Rectal smooth muscle tissue (tissue), 1 donor: ENCODE results near the gene RSPH6A.
"Not testable (repeated sequence)": the region's sequence is repeated elsewhere in the genome, so short reads cannot be mapped to it uniquely, and the experiment has no call there.

Experiments used
- H3K27ac ChIP-seq: one replicate; pipeline ENCODE4 v1.7.0; 2013; ENCODE audit warnings: low read depth, low read length, inconsistent platforms
- H3K27me3 ChIP-seq: one replicate; pipeline ENCODE4 v1.7.0; 2013; ENCODE audit warnings: low read length; ENCODE audit not compliant: control insufficient read depth, insufficient read depth
- H3K36me3 ChIP-seq: one replicate; pipeline ENCODE4 v1.7.0; 2013; ENCODE audit warnings: low read length; ENCODE audit not compliant: control insufficient read depth, insufficient read depth
- H3K4me1 ChIP-seq: one replicate; pipeline ENCODE4 v1.7.0; 2013; ENCODE audit warnings: low read length; ENCODE audit not compliant: control insufficient read depth, insufficient read depth
- H3K4me3 ChIP-seq: one replicate; pipeline ENCODE4 v1.7.0; 2013; ENCODE audit warnings: low read length
- H3K9ac ChIP-seq: one replicate; pipeline ENCODE4 v1.7.0; 2013; ENCODE audit warnings: low read length

The RSPH6A gene

DNA sequence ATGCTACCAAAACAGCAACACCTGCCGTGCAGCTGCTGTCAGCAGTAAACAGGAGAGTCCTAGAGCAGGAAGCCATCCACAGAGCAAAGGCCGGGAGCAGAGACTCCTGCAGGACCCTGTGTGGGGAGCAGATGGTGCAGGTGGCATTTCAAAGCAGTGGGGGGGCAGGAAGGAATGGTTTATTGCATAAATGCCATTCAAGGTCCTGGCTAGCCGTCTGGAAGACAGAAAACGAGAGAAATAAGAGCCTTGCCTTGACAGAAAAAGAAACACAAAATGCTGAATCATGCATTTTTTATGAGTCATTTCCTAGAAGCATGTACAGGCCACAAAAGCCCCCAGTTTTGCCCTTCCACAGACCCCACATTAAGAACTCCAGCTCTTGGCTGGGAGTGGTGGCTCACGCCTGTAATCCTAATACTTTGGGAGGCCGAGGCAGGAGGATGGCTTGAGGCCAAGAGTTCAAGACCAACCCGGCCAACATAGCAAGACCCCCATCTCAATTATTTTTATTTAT lies 5.4 kb downstream of the RSPH6A start:
- Histone ChIP-seq H3K27me3 (no peaks in the 10 kb centered on the region), H3K4me3 (no peak overlapping the region), H3K9ac (no peak overlapping the region), H3K4me1 (no peaks in the 10 kb centered on the region), H3K36me3 (no peaks in the 10 kb centered on the region), H3K27ac (no peak overlapping the region)

DNA sequence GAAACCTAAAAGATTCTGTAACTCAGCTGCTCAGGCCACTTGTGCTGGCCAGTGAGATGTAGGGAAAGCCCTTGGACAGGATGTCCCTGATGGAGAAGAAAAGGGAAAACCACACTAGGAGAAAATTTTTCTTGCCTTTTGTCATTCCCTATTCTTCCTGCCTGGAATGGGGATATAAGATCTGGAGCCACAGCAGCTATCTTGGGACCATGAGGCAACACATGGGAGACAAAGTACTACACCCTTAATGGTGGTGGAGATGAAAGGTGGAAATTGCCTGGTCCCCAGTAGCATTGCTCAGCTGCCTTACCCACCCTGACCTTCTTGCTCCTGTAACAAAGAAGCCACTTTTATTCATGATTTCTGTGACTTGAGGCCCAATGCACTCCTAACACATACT lies 9.4 kb downstream of the RSPH6A start:
- no peaks in the 10 kb centered on the region for H3K4me1 ChIP-seq
- no peaks in the 10 kb centered on the region for H3K36me3 ChIP-seq

DNA sequence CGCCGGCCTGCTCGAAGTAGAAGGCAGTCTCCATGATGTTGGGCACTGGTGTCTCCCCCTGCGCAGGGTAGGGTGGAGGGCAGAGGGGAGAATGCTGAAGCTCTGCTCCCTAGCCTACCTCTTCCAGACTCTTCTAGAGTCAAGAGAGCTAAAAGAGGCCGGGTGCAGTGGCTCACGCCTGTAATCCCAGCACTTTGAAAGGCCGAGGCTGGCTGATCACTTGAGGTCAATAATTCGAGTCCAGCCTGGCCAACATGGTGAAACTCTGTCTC lies 10.2 kb downstream of the RSPH6A start:
- Histone ChIP-seq H3K27me3 (no peaks in the 10 kb centered on the region), H3K4me3 (no peak overlapping the region), H3K9ac (no peak overlapping the region)

More for the DNA sequence above, 9.4 kb downstream of the RSPH6A start:
- Histone ChIP-seq H3K4me3 (no peak overlapping the region), H3K27ac (no peak overlapping the region), H3K27me3 (no peaks in the 10 kb centered on the region), H3K9ac (no peak overlapping the region)

DNA sequence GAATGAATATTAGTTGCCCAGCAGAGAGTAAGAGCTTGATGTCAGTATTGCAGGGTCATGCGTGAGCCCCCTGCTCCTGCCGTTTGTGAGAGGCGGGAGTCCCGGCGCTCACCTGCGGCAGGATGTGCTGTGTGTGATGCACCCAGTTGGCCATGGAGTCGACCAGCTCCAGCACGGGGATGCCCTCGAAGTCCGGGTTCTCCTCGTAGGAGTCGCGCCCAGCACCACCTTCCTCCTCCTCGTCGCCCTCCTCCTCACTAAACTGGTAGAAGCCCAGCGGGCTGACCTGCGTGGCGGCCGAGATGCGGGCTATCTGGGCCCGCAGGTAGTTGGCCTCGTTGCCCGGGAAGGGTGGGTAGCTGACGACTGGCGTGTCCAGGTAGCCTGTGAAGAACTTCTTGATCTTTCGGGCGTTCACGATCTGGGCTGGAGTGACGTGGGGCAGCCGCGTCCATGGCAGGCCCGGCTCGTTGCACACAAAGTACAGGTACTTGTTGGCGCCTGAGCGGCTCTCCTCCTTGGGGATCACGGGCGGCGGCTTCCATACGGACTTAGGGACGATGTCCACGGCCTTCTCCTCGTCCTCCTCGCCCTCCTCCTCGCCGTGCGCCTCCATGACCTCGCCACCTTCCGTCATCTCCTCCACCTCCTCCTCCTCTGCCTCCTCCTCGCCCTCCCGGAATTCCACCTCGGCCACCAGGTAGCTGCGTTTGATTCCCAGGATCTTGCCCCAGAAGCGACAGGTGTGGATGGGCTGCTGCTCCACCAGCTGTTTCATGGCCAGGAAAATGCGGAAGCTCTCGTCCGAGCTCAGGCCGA lies 10.8 kb downstream of the RSPH6A start:
- Histone ChIP-seq H3K27me3 (no peaks in the 10 kb centered on the region), H3K36me3 (no peaks in the 10 kb centered on the region), H3K4me3 (no peak overlapping the region), H3K27ac (no peak overlapping the region), H3K9ac (no peak overlapping the region), H3K4me1 (no peaks in the 10 kb centered on the region)

More for the DNA sequence above, 10.2 kb downstream of the RSPH6A start:
- H3K4me1 ChIP-seq = no peaks in the 10 kb centered on the region
- H3K27ac ChIP-seq = no peak overlapping the region
- no peaks in the 10 kb centered on the region for H3K36me3 ChIP-seq

DNA sequence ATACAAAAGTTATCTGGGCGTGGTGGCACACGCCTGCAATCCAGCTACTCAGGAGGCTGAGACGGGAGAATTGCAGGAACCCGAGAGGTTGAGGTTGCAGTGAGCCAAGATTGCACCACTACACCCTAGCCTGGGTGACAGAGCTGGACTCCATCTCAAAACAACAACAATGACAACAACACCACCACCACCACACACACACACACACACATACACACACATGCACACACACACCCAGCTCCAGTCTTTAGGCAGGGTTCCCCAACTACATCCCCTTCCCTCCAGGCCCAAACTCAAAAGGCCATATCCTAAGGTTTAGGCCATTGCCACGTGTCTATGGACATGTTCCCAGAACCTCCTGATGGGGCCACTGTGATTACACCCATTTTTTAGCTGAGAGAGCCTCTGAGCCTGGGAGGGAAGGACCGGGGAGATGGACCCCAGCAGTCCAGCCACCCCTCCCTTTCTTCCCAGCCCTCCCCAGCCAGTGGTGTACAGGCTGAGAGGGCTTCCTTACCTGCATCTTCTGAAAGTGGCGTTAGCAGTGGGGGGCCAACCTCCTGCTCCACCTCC lies 13.4 kb downstream of the RSPH6A start:
- no peaks in the 10 kb centered on the region for H3K27me3 ChIP-seq
- no peaks in the 10 kb centered on the region for H3K4me1 ChIP-seq
- no peak overlapping the region for H3K4me3 ChIP-seq
- H3K36me3 ChIP-seq = no peaks in the 10 kb centered on the region
- H3K27ac ChIP-seq = no peak overlapping the region
- H3K9ac ChIP-seq = no peak overlapping the region

DNA sequence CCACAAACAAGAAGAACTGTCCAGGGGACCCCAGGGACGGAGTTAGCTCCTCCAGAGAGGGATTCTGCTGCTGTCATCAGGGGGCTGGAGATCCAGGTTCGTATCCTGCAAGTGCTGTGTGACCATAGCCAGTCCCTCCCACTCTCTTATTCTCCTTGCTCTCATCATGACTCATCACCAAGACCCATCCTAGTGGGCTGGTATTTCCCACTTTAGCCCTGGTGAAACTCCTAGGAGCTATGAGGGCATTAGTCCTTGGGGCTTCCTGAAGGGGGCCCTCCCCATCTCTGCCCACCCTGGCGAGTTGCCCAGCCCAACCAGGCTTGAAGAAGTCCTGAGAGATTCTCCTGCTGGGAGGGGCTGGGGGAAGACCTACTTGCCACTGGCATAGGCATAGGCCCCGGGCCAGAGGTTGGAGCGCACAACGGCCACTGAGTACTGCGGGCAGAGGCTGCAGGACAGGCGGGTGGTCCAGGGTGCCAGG lies 15.0 kb downstream of the RSPH6A start:
- Histone ChIP-seq H3K4me1 (no peaks in the 10 kb centered on the region), H3K9ac (no peak overlapping the region), H3K36me3 (no peaks in the 10 kb centered on the region), H3K27ac (no peak overlapping the region), H3K27me3 (no peaks in the 10 kb centered on the region), H3K4me3 (no peak overlapping the region)

DNA sequence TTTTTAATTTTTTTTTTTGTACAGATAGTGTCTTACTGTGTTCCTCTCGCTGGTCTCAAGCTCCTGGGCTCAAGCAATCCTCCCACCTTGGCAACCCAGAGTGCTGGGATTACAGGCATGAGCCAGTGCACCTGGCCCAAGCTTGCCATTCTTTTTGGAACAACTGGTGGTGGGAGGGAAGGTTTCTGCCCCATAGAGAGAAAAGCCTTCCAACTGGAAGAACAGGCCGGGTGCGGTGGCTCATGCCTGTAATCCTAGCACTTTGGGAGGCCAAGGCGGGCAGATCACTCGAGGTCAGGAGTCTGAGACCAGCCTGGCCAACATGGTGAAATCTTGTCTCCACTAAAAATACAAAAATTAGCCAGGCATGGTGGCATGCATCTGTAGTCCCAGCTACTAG lies 15.6 kb downstream of the RSPH6A start:
- not testable (repeated sequence) for H3K27ac ChIP-seq, H3K27me3 ChIP-seq, H3K4me3 ChIP-seq, H3K36me3 ChIP-seq, H3K9ac ChIP-seq, H3K4me1 ChIP-seq

DNA sequence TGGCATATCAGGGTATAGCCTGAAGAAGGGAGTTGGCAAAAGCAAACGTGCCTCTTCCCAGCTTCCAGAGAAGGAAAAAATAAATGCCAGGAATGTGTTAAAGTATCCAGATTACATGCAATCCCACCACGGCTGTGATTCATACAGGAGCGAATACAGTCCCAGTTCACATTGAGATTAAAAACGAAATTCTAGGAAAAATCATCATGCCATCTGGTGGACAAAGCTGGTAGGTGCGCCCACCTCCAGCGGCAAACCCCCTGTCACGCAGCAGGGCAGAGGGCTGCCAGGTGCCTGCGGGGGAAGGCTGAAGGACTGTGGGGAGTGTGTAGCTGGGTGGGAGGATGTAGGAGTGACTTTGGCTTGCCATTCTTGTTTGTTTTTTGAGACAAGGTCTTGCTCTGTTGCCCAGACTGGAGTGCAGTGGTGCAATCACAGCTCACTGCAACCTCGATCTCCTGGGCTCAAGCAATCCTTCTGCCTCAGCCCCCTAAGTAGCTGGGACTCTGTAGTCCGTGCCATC lies 16.1 kb downstream of the RSPH6A start:
- Histone ChIP-seq H3K9ac (no peak overlapping the region), H3K4me3 (no peak overlapping the region), H3K27ac (no peak overlapping the region), H3K36me3 (no peaks in the 10 kb centered on the region), H3K4me1 (no peaks in the 10 kb centered on the region), H3K27me3 (no peaks in the 10 kb centered on the region)

DNA sequence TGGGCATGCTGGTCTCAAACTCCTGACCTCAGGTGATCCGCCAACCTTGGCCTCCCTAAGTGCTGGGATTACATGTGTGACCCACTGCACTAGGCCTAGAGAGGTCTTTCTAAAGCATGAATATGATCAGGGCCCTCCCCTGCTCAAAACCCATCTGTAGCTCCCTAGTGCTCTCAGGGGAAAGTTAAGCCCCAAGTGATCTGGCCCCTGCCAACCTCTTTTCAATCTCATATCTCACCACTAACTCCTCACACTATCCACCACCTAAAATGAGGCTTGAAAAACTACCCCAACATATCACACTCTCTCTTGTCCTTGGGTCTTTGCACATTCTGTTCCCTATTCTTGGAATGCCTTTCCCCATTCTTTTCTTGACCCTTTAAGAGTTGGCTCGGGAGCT lies 20.5 kb downstream of the RSPH6A start:
- H3K27ac ChIP-seq = no peak overlapping the region
- no peak overlapping the region for H3K4me3 ChIP-seq
- H3K36me3 ChIP-seq = peaks cover 3% of the 10 kb centered on the region
- no peaks in the 10 kb centered on the region for H3K27me3 ChIP-seq
- H3K9ac ChIP-seq = no peak overlapping the region
- peaks cover 10% of the 10 kb centered on the region for H3K4me1 ChIP-seq

DNA sequence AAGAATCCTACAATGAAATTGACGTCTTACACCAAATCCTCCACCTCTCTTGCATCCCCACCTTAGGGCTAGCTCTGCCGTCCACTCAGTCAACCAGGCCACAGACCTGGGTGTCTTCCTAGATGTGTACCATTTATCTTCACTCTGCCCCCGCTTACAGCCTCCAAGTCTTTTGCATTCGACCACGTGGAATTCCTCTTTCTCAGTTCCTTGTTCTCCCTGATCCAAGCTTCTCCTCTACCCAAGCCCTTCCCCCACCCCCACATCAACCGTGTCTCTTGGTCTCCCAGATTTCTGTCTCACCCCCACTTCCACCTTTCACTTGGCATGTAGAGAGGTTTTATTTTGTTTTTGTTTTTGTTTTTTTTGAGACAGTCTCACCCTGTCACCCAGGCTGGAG lies 21.2 kb downstream of the RSPH6A start:
- Histone ChIP-seq H3K27me3 (no peaks in the 10 kb centered on the region), H3K36me3 (peaks cover 9% of the 10 kb centered on the region), H3K9ac (no peak overlapping the region), H3K4me3 (no peak overlapping the region), H3K4me1 (peaks cover 10% of the 10 kb centered on the region), H3K27ac (no peak overlapping the region)

DNA sequence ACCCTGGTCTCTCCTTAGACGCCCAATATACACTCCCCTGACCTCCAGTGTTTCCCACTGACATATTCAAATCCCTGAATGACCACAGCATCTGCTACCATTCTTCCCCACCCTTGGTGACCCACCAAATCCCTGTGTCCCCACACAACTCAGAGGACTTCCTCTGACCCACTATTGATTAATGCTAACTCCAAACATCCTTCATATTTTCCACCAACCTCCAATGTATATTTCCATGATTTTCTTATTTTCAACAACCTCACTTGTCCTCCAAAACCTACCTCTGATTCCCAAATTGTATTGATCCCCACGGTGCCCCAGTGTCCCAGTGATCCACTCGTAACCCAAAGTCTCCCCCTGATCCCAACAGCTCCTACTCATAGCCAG lies 21.9 kb downstream of the RSPH6A start:
- no peaks in the 10 kb centered on the region for H3K27me3 ChIP-seq
- peaks cover 10% of the 10 kb centered on the region for H3K4me1 ChIP-seq
- H3K36me3 ChIP-seq = peaks cover 13% of the 10 kb centered on the region
- peak overlapping the region; percentile 7 for H3K4me3 ChIP-seq
- H3K9ac ChIP-seq = no peak overlapping the region
- peak overlapping the region; percentile 41 for H3K27ac ChIP-seq

DNA sequence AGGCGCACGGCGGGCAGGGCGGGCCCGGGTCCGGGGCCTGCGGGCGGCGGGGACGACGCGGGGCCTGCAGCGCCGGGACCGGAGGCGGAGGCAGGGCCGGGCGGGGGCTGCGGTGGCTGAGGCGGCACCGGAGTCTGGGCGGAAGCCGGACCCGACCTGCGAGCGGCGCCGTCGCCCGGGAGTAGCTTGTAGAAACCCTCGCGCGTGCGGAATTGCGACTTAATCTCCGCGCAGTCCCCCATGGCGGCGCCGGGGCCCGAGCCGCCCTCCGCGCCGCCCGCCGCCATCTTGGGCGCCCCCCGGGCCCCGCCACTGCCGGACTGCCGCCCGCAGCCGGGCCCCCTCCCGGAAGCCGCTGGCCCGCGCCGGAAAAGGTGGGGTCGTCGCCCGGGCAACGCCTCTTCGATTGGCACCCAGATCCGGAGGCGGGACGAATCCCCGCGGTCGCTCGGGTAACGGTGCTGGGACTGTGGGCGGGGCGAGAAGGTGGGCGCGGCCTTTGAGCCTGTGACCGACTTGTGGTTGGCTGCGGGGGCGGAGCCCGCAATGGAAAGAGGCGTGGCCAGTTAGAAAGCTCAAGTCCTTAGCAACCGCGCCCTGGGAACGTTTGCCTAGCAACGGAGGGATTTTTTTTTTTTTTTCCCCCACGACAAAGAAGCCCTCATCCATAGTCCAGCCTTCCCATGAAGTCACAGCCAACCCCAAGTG lies 22.5 kb downstream of the RSPH6A start, which contains the start of gene DMWD:
Gene DMWD, minus strand, starts transcription at position 376 of the 708 bp plus-strand sequence. Its CDS starts 89 bp downstream, at position 287.
- peak within 1 kb of the TSS; percentile 81 for H3K4me3 ChIP-seq
- peak within 1 kb of the TSS; percentile 74 for H3K9ac ChIP-seq
- peaks cover 10% of the 10 kb centered on the region for H3K4me1 ChIP-seq
- peak within 1 kb of the TSS; percentile 69 for H3K27ac ChIP-seq
- H3K27me3 ChIP-seq = no peaks in the 10 kb centered on the region
- H3K36me3 ChIP-seq = peaks cover 16% of the 10 kb centered on the region
